GM21528 (cell line): Measurements from ENCODE around the gene ITSN1.

Source experiments
- ATAC-seq: cut with Tn5 transposase; IDR thresholded peaks from one replicate; pipeline ENCODE4 v1.9.1; 2021; ENCODE audit warnings: mild to moderate bottlenecking, moderate library complexity; ENCODE audit not compliant: unreplicated experiment, low FRiP score

The ITSN1 gene

DNA sequence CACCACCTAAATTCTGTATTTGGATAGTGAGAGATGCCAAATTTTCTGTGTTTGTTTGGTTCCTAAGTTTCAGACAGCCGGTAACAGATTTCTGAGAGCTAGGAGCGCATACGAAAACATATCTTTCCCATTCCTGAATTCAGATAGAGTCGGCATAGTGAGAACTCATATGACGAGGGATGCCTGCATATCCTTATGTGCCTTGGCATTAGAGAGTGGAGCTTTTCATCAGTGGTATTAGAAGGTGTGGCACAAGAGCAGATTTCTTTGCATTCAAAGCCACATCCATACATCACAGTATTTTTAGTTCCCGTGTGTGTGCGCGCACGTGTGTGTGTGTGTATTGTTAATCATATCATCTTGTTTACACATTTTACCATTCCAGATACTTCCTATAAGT, 187.5 kb downstream of the ITSN1 start:
- ATAC-seq = no peak

DNA sequence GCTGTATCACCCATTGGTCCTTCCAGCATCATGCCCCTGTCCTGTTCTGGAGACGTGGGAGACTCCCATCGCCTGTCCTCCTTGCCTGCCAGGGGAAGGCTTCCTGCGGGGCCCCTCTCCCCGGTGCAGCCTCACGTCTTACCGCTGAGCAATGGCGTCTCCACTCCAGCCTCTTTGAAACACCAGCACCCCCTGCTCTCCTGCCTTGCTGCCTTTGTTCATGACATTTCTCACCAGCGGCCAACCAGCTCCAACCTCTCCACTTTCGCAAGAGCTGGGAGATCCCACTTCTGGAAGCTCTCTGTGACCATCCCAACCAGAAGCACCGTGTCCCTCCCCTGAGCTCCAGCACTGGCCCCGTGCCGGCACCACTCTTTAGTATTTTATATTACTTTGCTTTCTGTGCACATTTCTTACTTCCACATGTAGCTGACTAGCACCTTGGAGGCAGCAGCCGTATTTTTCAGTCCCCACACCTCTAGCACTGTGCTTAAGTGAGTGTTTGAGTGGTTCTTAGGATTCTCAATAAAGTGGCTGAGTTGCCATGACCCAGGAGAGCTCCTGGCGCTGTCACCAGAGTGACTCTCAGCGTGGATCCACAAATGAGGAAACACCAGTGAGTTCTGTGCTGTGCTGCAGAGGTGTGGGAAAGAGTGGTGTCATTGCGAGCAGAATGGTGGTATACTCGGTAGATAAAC, 189.8 kb downstream of the ITSN1 start:
- ATAC-seq = no peak

- ATAC-seq = no peak
These were observed 192.7 kb downstream of the ITSN1 start for GRCh38 chr21:33834801-33835500.

DNA sequence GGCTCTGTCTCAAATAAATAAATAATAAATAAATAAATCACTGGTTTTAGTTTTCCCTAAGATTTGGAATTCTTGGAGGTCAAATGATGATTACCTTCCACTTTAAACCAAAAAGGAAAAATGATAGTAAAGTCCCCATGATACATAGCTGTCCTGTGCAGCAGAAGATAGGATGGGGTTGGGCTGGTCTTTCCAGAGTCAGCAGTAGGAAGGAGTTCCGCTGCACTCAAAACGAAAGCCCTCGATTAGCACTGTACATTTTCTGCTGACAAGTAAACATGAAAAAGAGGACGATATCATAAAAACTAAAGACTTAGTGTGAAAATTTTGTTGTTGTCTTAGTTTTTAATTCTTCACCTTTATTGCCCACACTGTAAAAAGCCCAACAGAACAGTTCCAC, 193.6 kb downstream of the ITSN1 start:
- ATAC-seq = no peak

DNA sequence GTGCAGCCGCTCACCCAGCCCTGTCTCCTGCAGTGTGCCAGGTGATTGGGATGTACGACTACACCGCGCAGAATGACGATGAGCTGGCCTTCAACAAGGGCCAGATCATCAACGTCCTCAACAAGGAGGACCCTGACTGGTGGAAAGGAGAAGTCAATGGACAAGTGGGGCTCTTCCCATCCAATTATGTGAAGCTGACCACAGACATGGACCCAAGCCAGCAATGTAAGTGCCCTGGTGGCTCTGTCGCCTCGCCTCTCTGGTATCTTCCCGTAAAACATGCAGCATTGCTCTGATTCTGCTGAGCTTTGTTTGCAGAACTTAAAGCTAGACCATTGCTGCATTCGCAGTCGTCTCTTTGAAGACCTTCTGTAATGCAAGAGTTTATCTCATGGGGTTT, 194.1 kb downstream of the ITSN1 start:
- ATAC-seq = no peak

DNA sequence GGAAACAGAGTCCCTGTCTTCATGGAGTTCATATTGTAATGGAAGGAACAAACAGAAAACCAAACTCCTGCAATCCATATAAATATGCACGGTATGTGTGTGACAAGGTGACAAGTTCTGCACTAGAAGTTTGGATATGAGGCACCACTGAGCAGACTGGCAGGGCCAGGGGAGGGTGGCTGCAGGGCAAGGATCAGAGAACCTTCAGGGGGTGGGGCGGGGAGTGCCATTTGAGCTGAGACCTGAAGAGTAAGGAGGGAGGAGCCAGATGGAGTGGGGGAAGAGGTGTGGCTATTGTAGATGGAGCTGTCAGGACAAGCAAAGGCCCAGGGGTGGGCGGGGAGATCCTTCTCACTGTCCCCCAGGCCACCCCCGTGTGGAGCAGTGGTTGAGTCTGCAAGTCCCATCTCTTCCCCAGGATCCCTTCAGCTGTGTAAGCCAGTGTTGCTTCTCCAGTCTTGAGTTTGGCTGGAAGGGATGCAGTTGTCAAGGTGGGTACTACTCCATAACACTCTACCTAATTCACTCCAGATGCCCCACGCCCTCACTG, 196.9 kb downstream of the ITSN1 start:
- ATAC-seq = no peak

- no peak for ATAC-seq
These were observed 197.5 kb downstream of the ITSN1 start for GRCh38 chr21:33839806-33840205.

GRCh38 chr21:33840771-33841170, 198.5 kb downstream of the ITSN1 start:
- no peak for ATAC-seq

- ATAC-seq = no peak
These were observed 199.3 kb downstream of the ITSN1 start for GRCh38 chr21:33841561-33841960.

DNA sequence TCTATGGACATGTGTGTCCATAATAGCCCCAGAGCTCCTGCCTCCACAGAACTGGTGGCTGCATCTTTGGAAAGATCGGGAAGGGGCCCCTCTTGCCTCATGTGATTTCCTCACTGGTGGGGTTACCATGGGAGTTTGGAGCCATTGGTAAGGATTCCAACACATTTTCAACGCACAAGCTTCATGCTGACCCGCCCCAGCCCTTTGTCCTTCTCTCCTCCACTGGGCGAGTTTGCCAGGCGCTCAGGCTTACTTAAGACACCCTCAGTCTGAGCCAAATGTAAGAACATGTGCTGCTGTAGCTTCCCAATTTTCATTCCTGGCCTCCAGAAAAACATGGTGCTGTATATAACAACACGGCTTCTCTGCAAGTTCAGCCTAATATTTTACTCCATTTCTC, 200.9 kb downstream of the ITSN1 start:
- ATAC-seq = no peak

- ATAC-seq = no peak
These were observed 202.0 kb downstream of the ITSN1 start for GRCh38 chr21:33844104-33844889.

DNA sequence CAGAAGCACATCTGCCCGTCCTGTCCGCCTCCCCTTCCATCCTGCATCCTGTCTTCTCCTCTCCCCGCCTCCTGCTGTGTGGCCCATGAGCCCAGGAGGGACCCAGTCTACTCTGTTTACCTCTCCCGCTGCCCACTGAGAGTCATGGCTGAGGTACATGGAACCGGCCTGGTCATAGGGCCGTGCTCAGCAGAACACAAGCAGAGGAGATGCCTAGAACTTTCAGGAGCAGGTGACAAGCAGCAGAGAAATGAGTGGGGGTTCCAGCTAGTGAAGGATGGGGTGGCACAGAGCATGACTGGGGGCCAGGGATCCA, 202.5 kb downstream of the ITSN1 start:
- no peak for ATAC-seq

GRCh38 chr21:33846141-33846540, 203.8 kb downstream of the ITSN1 start:
- ATAC-seq = no peak

GRCh38 chr21:33847588-33848248, 205.4 kb downstream of the ITSN1 start:
- no peak for ATAC-seq

DNA sequence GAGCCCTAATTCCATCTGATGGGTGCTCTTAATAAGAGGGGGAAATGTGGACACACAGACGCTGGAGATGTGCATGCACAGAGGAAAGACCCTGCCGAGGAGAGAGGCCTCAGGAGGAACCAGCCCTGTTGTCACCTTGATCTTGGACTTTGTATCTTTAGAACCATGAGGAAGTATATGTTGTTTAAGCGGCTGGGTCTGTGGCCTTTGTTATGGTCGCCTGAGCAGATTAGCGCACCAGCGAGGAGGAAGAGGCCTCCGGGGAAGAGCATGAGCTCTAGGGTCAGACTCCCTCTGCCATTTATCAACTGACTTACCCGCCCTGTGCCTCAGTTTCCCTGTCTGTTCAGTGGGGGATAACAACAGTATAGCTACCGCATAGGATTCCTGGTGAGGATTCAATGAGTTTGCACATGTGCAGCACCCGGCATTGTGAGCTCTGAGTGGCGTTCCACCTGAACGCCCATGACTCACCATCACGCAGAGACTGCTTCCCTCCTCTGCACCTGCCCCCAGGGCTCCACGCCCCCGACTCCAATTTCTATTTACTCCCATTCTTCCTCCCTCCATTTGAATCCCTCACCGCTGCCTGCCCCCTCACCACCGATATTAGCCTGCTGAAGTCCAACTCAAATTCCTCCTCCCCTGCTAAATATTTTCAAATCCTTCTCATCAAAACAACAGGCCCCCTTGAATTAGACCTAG, 206.1 kb downstream of the ITSN1 start:
- ATAC-seq = no peak

DNA sequence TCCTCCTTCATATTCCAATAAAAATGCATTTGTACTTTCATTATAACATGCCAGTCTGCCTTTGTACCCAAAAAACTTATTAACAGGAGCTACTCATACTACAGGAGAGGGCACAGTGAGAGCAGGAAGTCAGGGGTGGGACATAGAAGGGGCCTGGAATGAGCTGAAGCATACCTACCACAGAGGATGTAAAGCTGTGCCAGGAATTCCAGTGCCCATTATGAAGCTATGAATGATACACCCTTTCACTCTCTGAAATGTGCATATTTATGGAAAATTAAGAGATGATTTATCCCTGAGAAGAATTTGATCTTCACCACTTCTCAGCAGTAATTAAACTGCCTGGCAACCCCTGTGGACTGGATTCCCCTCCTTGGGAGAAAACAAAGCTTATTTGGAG, 207.5 kb downstream of the ITSN1 start:
- no peak for ATAC-seq

- no peak for ATAC-seq
These were observed 208.1 kb downstream of the ITSN1 start for GRCh38 chr21:33850401-33850800.

GRCh38 chr21:33850985-33851384, 208.7 kb downstream of the ITSN1 start:
- ATAC-seq = no peak

GRCh38 chr21:33852485-33852884, 210.2 kb downstream of the ITSN1 start:
- no peak for ATAC-seq

DNA sequence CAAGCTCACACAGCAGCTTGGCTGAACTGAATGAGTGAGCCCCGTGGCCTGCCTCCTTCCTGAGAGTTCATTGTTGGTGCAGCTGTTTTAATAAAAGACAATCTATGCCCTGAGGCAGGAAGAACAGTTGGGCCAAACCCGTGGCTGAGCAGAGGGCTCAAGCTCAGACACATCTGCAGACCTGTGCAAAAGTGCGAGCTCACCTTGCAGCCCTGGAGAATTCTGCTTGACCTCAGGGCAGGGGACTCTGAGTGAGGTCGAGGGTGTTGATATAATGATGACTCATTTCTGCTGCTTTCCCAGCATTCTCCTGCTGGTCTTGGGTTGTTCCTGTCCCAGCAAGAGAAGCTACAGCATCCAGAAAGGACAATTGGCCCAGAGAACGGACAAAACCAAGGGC, 212.3 kb downstream of the ITSN1 start:
- no peak for ATAC-seq
